Right lobe of liver (tissue), 6 donors: Measurements from ENCODE around the gene SFTA2. TPM values are rescaled to one million over a fixed set of nuclear protein-coding genes. Genes with fewer than 3 reads are reported as not detected.

ENCODE experiments used
- ATAC-seq, 4 donors: fragments of 200-7000 bp; cut with Tn5 transposase; one replicate each; pipeline ENCODE4 v1.9.1; 2020; ENCODE audit warnings: mild to moderate bottlenecking in 4 of 4, moderate library complexity in 4 of 4
- DNase-seq, 3 donors: peaks; one replicate each; pipeline ENCODE4 v3.0.0-alpha.2; 2020
- H3K27ac ChIP-seq, 3 donors: fragments of 200-600 bp; one replicate each; pipeline ENCODE4 v1.8.0; 2022
- H3K27me3 ChIP-seq, 2 donors: fragments of 200-600 bp; one replicate each; pipeline ENCODE4 v1.8.0; 2022
- H3K36me3 ChIP-seq, 4 donors: fragments of 200-600 bp; sonication (generic) in 1 of 4; one replicate each; pipeline versions ENCODE4 v1.5.1 to v1.8.0; 2017 to 2022; ENCODE audit warnings: control low read depth in 1 of 4
- H3K4me1 ChIP-seq, 4 donors: fragments of 200-600 bp; sonication (generic) in 1 of 4; one replicate each; pipeline versions ENCODE4 v1.5.1 to v1.8.0; 2017 to 2022; ENCODE audit warnings: control low read depth in 1 of 4
- H3K4me3 ChIP-seq, 3 donors: fragments of 200-600 bp; one replicate each; pipeline ENCODE4 v1.8.0; 2022
- H3K9me3 ChIP-seq, 4 donors: fragments of 200-600 bp; sonication (generic) in 1 of 4; one replicate each; pipeline versions ENCODE4 v1.5.1 to v1.8.0; 2017 to 2022; ENCODE audit warnings: control low read depth in 1 of 4
- POLR2A ChIP-seq: fragments of 450-650 bp; IDR thresholded peaks from one replicate; pipeline ENCODE4 v1.6.1; 2017; ENCODE audit warnings: antibody characterized with exemption, mild to moderate bottlenecking
- WGBS: methylation state at CpG from one replicate; pipeline ENCODE4 v1.1.6; 2018; ENCODE audit warnings: low coverage, low lambda C conversion rate; ENCODE audit not compliant: insufficient coverage; ENCODE audit errors: missing lambda C conversion rate; 5-methylcytosine and 5-hydroxymethylcytosine counted together
- intact Hi-C, 2 donors: fragments of 100-400 bp; cut with DNase I; formaldehyde crosslinking; loops; one replicate each; pipeline versions ENCODE4 v1.11.2 to v1.14.1; 2022
- total RNA-seq, 6 experiments: library from RNA; depleted of rRNA in 2 of 6; stranded (reverse); fragments of >200 nt in 2 of 6; fragmentation: NEBNext Ultra II Directional in 3 of 6; extraction: Animal tissue kit (Norgen Biotek cat#: 25700) in 3 of 6; gene quantifications; one replicate each; pipeline versions ENCODE4 v1.1.0 to v1.2.4, GENCODE V29; 2016 to 2023
- TF ChIP-seq, protein P1 (sequence below), 4 donors: fragments of 200-600 bp in 3 of 4; fragments of 450-650 bp in 1 of 4; IDR thresholded peaks; one replicate each; pipeline versions ENCODE4 v1.5.1 to v1.8.0; 2016 to 2022; ENCODE audit warnings: antibody characterized with exemption in 4 of 4, mild to moderate bottlenecking in 2 of 4
- donor health status: DM: no; HTN: yes; CAD: no.
- donor health status: DM: no; HTN: no; CAD: no.
- donor health status: DM: no; HTN: no; CAD: no.
- donor health status: DM: no; HTN: yes; CAD: no.
- donor health status: DM: no; HTN: yes; CAD: no.

Gene SFTA2
- total RNA-seq, 6 experiments from 2014 or later: not detected

GRCh38 chr6:30886897-30887255, 45.1 kb downstream of the SFTA2 start:
- no peaks in the 10 kb centered on the region for H3K9me3 ChIP-seq
- no peak for DNase-seq
- H3K4me3 ChIP-seq: no peak overlapping the region
- no peaks in the 10 kb centered on the region for H3K4me1 ChIP-seq
- TF ChIP-seq, protein P1, sequence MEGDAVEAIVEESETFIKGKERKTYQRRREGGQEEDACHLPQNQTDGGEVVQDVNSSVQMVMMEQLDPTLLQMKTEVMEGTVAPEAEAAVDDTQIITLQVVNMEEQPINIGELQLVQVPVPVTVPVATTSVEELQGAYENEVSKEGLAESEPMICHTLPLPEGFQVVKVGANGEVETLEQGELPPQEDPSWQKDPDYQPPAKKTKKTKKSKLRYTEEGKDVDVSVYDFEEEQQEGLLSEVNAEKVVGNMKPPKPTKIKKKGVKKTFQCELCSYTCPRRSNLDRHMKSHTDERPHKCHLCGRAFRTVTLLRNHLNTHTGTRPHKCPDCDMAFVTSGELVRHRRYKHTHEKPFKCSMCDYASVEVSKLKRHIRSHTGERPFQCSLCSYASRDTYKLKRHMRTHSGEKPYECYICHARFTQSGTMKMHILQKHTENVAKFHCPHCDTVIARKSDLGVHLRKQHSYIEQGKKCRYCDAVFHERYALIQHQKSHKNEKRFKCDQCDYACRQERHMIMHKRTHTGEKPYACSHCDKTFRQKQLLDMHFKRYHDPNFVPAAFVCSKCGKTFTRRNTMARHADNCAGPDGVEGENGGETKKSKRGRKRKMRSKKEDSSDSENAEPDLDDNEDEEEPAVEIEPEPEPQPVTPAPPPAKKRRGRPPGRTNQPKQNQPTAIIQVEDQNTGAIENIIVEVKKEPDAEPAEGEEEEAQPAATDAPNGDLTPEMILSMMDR (IDR thresholded peaks at IDR 0.05): no peak
- no peak for TF ChIP-seq POLR2A
- H3K27ac ChIP-seq: no peak overlapping the region
- no peaks in the 10 kb centered on the region for H3K36me3 ChIP-seq
- ATAC-seq: no peak
- no peaks in the 10 kb centered on the region for H3K27me3 ChIP-seq
- intact Hi-C loops: loop anchor here in 1 of 2 donors (10.0 kb wide), 1 partner anchor 62 kb away; no protein-coding TSS in a partner anchor

DNA sequence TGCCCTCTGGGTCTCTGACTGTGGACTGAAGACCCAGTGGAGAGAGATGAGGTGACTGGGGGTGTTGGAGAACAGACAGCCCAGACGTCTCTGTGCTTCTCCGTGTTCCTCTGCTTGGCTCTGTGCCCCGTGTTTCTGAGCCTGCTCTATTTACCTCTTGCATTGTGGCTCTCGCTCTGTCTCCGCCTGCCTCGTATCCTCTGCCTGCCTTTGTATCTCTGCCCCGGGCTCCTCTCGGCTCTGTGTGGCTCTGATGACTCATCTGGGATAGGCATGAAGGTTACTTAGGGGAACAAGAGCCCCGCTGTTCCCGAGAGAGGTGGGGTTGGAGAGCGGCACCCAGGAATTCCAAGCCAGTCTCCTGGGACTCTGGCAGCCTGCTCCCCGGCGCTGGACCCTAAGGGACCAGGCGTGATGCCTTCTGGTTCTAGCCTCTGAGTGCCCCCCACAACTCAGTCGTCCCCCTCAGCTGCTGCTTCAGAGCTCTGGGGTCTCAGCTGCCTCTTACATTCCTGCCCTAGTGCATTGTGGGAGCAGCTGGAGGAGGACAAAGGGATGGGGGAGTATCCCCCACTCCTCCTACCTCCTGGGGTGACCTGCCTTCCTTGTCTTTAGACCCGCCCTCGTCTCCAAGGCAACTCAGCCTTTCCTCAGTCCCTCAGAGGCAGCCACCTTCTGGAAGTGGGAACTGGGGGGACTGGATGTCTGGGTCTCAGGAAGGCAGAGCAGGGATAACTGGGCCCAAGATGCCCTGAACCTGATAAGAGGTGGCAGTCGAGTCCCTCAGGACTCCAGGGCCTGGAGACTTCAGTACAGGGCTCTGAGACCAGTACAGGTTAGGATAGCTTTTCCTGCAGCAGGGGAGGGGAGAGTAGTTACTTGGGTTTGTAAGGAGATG, 45.7 kb downstream of the SFTA2 start:
- WGBS: 34% methylated on average over 10 of the region's 18 CpGs
- ATAC-seq (peak; percentile 6 to 65 (median 46)), DNase-seq (peak in 2 of 3 donors; percentile 52 to 65)
- intact Hi-C loops: loop anchor here in 1 of 2 donors (10.0 kb wide), 1 partner anchor 61 kb away; no protein-coding TSS in a partner anchor
- H3K4me1 ChIP-seq: no peaks in the 10 kb centered on the region
- no peaks in the 10 kb centered on the region for H3K36me3 ChIP-seq
- TF ChIP-seq POLR2A: no peak
- TF ChIP-seq, protein P1 (IDR thresholded peaks at IDR 0.05): no peak
- no peaks in the 10 kb centered on the region for H3K9me3 ChIP-seq
- H3K4me3 ChIP-seq: no peak overlapping the region
- H3K27me3 ChIP-seq: no peaks in the 10 kb centered on the region
- no peak overlapping the region for H3K27ac ChIP-seq

GRCh38 chr6:30885481-30885998, 46.4 kb downstream of the SFTA2 start:
- no peaks in the 10 kb centered on the region for H3K4me1 ChIP-seq
- no peaks in the 10 kb centered on the region for H3K9me3 ChIP-seq
- 40% methylated on average over 5 of the region's 7 CpGs for WGBS
- DNase-seq: peak in 1 of 3 donors; percentile 45
- H3K27ac ChIP-seq: no peak overlapping the region
- peak in 2 of 4 donors; percentile 6 to 13 for ATAC-seq
- no peaks in the 10 kb centered on the region for H3K27me3 ChIP-seq
- H3K36me3 ChIP-seq: no peaks in the 10 kb centered on the region
- peak overlapping the region in 1 of 3 donors; percentile 68 for H3K4me3 ChIP-seq
- intact Hi-C loops: loop anchor here in 1 of 2 donors (10.0 kb wide), 1 partner anchor 61 kb away; no protein-coding TSS in a partner anchor
- TF ChIP-seq, protein P1 (IDR thresholded peaks at IDR 0.05): no peak
- no peak for TF ChIP-seq POLR2A

GRCh38 chr6:30884521-30885480, 47.2 kb downstream of the SFTA2 start:
- Histone ChIP-seq H3K27me3 (no peaks in the 10 kb centered on the region), H3K27ac (no peak overlapping the region), H3K36me3 (no peaks in the 10 kb centered on the region), H3K9me3 (no peaks in the 10 kb centered on the region), H3K4me3 (peak overlapping the region; percentile 55 to 68 (median 61)), H3K4me1 (no peaks in the 10 kb centered on the region)
- WGBS: 25% methylated on average over 12 of the region's 59 CpGs
- DNase-seq (peak in 1 of 3 donors; percentile 49), ATAC-seq (peak; percentile 4 to 28 (median 16))
- intact Hi-C loops: loop anchor here in 1 of 2 donors (10.0 kb wide), 1 partner anchor 60 kb away; no protein-coding TSS in a partner anchor
- no peak for TF ChIP-seq POLR2A
- TF ChIP-seq, protein P1 (IDR thresholded peaks at IDR 0.05): no peak
